WI38 (cell line): Measurements from ENCODE around the gene MLLT1.
"Not testable (repeated sequence)": the region's sequence is repeated elsewhere in the genome, so short reads cannot be mapped to it uniquely, and the experiment has no call there.

ENCODE experiments used
- H3K4me3 ChIP-seq: 2 replicates; pipeline ENCODE4 v1.5.1; 2011; ENCODE audit warnings: low read depth, mild to moderate bottlenecking, control low read depth, low read length
- CTCF ChIP-seq: IDR thresholded peaks from 2 replicates; pipeline ENCODE4 v1.5.1; 2012; ENCODE audit warnings: low read depth, mild to moderate bottlenecking, control low read depth, low read length

MLLT1 gene

DNA sequence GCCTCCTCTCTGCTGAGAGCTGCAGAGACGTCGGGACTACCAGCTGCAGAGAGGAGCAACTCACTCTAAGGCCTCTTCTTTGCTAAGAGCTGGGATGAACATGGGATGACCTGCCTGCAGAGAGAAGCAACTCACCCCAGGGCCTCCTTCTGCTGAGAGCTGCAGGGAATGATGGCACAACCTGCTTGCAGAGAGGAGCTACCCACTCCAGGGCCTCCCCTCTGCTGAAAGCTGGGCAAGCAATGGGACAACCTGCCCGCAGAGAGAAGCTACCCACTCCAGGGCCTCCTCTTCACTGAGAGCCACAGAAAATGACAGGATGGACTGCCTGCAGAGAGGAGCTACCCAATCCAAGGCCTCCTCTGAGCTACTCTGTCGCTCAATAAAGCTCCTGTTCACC is 6.9 kb upstream of the MLLT1 start:
- TF ChIP-seq CTCF: no peak
- H3K4me3 ChIP-seq: no peak overlapping the region

GRCh38 chr19:6282393-6282792 is 2.6 kb upstream of the MLLT1 start:
- H3K4me3 ChIP-seq: not testable (repeated sequence)

- no peak for TF ChIP-seq CTCF
- H3K4me3 ChIP-seq: peak overlapping the region; percentile 92
These were observed 200 bp downstream of the MLLT1 start for GRCh38 chr19:6279620-6279930.

DNA sequence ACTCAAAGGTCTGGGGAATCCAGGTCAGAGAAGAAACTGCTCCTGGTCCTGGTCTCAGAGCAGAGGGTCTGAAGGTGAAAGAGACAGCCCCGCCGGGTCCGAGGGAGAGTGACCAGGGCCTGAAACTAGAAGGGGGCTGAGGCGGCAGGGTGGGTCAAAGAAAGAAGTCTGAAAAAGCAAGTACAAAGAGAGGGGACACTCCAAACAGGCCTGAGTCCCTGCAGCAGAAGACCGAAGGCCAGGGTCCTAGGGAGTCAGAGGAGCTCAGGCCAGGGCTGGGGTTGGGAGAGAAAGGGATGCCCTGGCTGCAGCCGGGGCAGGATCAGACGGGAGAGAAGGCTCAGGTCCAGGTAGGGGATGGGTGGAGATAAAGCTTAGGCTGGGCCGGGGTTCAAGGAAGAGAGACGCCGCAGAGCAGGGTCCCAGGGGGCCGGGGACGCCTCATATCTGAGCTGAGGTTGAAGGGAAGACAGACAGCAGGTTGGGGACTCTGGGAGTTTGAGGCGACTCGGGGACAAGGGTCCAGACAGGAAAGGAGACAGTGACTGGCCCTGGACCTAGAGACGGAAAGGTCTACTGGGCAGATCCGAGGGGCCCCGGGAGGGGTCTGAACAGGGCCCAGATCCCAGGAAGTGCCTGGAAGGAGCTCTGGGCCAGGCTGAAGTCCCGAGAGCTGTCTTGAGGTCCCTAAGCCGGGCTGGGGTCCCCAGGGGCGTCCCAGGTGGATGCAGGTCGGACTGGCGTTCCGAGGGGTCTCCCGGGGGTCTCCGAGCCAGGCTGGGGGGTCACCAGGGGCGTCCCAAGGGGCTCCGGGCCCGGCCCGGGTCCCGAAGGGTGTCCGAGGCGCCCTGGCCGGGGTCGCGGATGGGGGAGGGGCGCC is 795 bp downstream of the MLLT1 start:
- TF ChIP-seq CTCF: no peak
- H3K4me3 ChIP-seq: peak overlapping the region; percentile 92

DNA sequence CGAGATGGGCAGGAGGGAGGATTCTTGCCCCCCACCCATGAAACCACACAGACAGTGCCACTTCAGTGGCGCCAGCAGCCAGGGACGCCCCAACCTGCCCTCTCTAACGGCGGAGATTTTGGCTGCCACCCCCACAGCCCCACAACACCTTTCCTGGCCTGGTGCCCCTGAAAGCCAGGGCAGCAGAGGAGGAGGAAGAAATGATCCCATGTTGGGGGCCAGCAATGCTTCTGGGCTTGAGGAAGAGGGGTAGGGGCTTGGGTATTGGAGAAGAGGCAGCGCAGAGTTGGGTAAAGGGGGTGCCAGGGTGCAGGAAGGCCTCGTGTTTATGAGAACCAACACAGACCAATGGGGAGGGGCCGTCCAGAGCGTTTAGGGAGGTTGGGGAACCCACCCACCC is 1.7 kb downstream of the MLLT1 start:
- peak overlapping the region; percentile 92 for H3K4me3 ChIP-seq
- TF ChIP-seq CTCF: no peak

GRCh38 chr19:6276447-6276846 is 3.3 kb downstream of the MLLT1 start:
- no peak overlapping the region for H3K4me3 ChIP-seq
- TF ChIP-seq CTCF: no peak

- H3K4me3 ChIP-seq: no peak overlapping the region
- no peak for TF ChIP-seq CTCF
These were observed 4.5 kb downstream of the MLLT1 start for GRCh38 chr19:6275170-6275744.

DNA sequence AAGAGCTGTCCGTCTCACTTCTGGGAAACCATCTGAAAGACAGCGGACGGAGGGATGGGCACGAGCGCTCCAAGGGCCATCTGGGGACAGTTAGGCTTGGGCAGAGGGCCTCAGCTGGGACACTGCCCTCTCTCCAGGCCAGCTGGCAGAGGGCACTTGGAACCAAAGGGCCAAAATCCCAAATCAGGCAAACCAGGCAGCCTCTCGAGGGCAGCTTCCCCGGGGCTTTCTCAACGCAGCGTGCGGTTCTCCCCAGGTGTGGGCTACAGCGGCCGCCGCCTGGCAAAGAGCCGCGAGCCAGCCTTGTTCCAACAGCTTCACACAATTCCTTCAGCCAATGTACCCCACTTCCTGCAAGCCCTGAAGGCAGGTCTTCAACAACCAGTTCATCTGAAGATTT is 5.0 kb downstream of the MLLT1 start:
- no peak for TF ChIP-seq CTCF
- H3K4me3 ChIP-seq: peak overlapping the region; percentile 1
